Posterior vena cava (tissue), 2 donors: ENCODE results near the gene CNGA2. TPM values are rescaled to one million over a fixed set of nuclear protein-coding genes. Genes with fewer than 3 reads are reported as not detected.

ENCODE experiments used
- DNase-seq: peaks from one replicate; pipeline ENCODE4 v3.0.0-alpha.2; 2020; ENCODE audit warnings: low spot score
- intact Hi-C, 2 donors: fragments of 100-400 bp; cut with DNase I; formaldehyde crosslinking; loops; one replicate each; pipeline versions ENCODE4 v1.14.1 to v1.14.2; 2022 to 2023
- total RNA-seq, 2 donors: library from RNA; stranded (reverse); fragmentation: NEBNext Ultra II Directional; extraction: Animal tissue kit (Norgen Biotek cat#: 25700); gene quantifications; one replicate each; pipeline ENCODE4 v1.2.1, GENCODE V29; 2021
- donor health status: DM: yes; HTN: yes; CAD: no.
- donor health status: DM: yes; HTN: yes; CAD: no.

CNGA2 gene
- total RNA-seq, 2 donors from 2014 or later = not detected

GRCh38 chrX:151710457-151710856 lies 24.1 kb upstream of the CNGA2 start:
- peak; percentile 23 for DNase-seq
- intact Hi-C loops = no loop called here

GRCh38 chrX:151711154-151711553 lies 23.4 kb upstream of the CNGA2 start:
- intact Hi-C loops = no loop called here
- peak; percentile 63 for DNase-seq

- DNase-seq = peak; percentile 20
- intact Hi-C loops = no loop called here
Observed at GRCh38 chrX:151711787-151712186, 22.8 kb upstream of the CNGA2 start.

- intact Hi-C loops = no loop called here
Observed at GRCh38 chrX:151712253-151712652, 22.3 kb upstream of the CNGA2 start.

GRCh38 chrX:151713849-151714248 lies 20.7 kb upstream of the CNGA2 start:
- intact Hi-C loops = no loop called here
- DNase-seq = peak; percentile 38

More at GRCh38 chrX:151712253-151712652, 22.3 kb upstream of the CNGA2 start:
- peak; percentile 62 for DNase-seq

- peak; percentile 13 for DNase-seq
- intact Hi-C loops = no loop called here
Observed at GRCh38 chrX:151714362-151714761, 20.2 kb upstream of the CNGA2 start.

GRCh38 chrX:151715752-151716151 lies 18.8 kb upstream of the CNGA2 start, which contains the start of gene FATE1:
FATE1 (plus strand) TSS chrX:151716035; CDS start chrX:151716120, 85 bp downstream.
- no peak for DNase-seq
- intact Hi-C loops = no loop called here

GRCh38 chrX:151722241-151722846 lies 12.2 kb upstream of the CNGA2 start:
- peak; percentile 79 for DNase-seq
- intact Hi-C loops = no loop called here

GRCh38 chrX:151723156-151723760 lies 11.3 kb upstream of the CNGA2 start:
- peak; percentile 71 for DNase-seq
- intact Hi-C loops = no loop called here

GRCh38 chrX:151724563-151725337 lies 9.8 kb upstream of the CNGA2 start:
- intact Hi-C loops = no loop called here
- DNase-seq = peak; percentile 56

- intact Hi-C loops = no loop called here
- peak; percentile 62 for DNase-seq
Observed at GRCh38 chrX:151725338-151725614, 9.3 kb upstream of the CNGA2 start.

- DNase-seq = no peak
Observed at GRCh38 chrX:151726751-151727150, 7.8 kb upstream of the CNGA2 start.

GRCh38 chrX:151727346-151727745 lies 7.2 kb upstream of the CNGA2 start:
- DNase-seq = peak; percentile 47
- intact Hi-C loops = no loop called here

More at GRCh38 chrX:151726751-151727150, 7.8 kb upstream of the CNGA2 start:
- intact Hi-C loops = no loop called here

GRCh38 chrX:151729056-151729725 lies 5.4 kb upstream of the CNGA2 start:
- DNase-seq = peak; percentile 69
- intact Hi-C loops = no loop called here

GRCh38 chrX:151735219-151735618 lies 673 bp downstream of the CNGA2 start:
- DNase-seq = no peak
- intact Hi-C loops = no loop called here

- no peak for DNase-seq
- intact Hi-C loops = no loop called here
Observed at GRCh38 chrX:151736685-151737084, 2.1 kb downstream of the CNGA2 start.

- intact Hi-C loops = no loop called here
- no peak for DNase-seq
Observed at GRCh38 chrX:151737494-151737893, 2.9 kb downstream of the CNGA2 start.

GRCh38 chrX:151738751-151739150 lies 4.2 kb downstream of the CNGA2 start:
- no peak for DNase-seq
- intact Hi-C loops = no loop called here

- intact Hi-C loops = no loop called here
- DNase-seq = no peak
Observed at GRCh38 chrX:151741606-151742005, 7.1 kb downstream of the CNGA2 start.

- intact Hi-C loops = no loop called here
- no peak for DNase-seq
Observed at GRCh38 chrX:151742311-151742710, 7.8 kb downstream of the CNGA2 start.
